Natural killer cell (primary cell): Measurements from ENCODE around the gene CDKAL1. TPM values are rescaled to one million over a fixed set of nuclear protein-coding genes. Genes with fewer than 3 reads are reported as not detected.

Experiments used
- ATAC-seq, 3 donors: fragments of 150-1000 bp in 2 of 3; fragments of 200-7000 bp in 1 of 3; cut with Tn5 transposase; 1 replicate in 1 of 3; 2 replicates in 2 of 3; pipeline ENCODE4 v1.10.0; 2021; ENCODE audit warnings: mild to moderate bottlenecking in 2 of 3, moderate library complexity in 2 of 3
- DNase-seq, 2 donors: peaks; one replicate each; pipeline versions ENCODE4 v3.0.0 to v3.0.0-alpha.2; 2013 to 2021; ENCODE audit warnings: mixed read lengths in 1 of 2
- H3K27ac ChIP-seq: one replicate; pipeline ENCODE4 v1.5.1; 2013; ENCODE audit warnings: mild to moderate bottlenecking, low read length
- H3K27me3 ChIP-seq: one replicate; pipeline ENCODE4 v1.6.1; 2013; ENCODE audit warnings: low read length; ENCODE audit not compliant: control insufficient read depth, insufficient read depth
- H3K36me3 ChIP-seq: one replicate; pipeline ENCODE4 v1.6.1; 2013; ENCODE audit warnings: low read length; ENCODE audit not compliant: control insufficient read depth, insufficient read depth
- H3K4me1 ChIP-seq: one replicate; pipeline ENCODE4 v1.6.1; 2013; ENCODE audit warnings: low read length; ENCODE audit not compliant: control insufficient read depth, insufficient read depth
- H3K4me3 ChIP-seq: one replicate; pipeline ENCODE4 v1.5.1; 2013; ENCODE audit warnings: low read length
- H3K9me3 ChIP-seq: one replicate; pipeline ENCODE4 v1.6.1; 2013; ENCODE audit warnings: low read length; ENCODE audit not compliant: control insufficient read depth, insufficient read depth
- H3K27ac Mint-ChIP-seq, 2 donors: one replicate each; pipeline ENCODE4 v1.8.0; 2022; ENCODE audit warnings: mild to moderate bottlenecking in 2 of 2, mixed read lengths in 2 of 2, moderate library complexity in 1 of 2
- H3K27me3 Mint-ChIP-seq, 2 donors: one replicate each; pipeline ENCODE4 v1.8.0; 2022; ENCODE audit warnings: low read depth in 2 of 2, mixed read lengths in 2 of 2
- H3K36me3 Mint-ChIP-seq: one replicate; pipeline ENCODE4 v1.8.0; 2022; ENCODE audit warnings: mixed read lengths
- H3K4me1 Mint-ChIP-seq, 2 donors: one replicate each; pipeline ENCODE4 v1.8.0; 2022; ENCODE audit warnings: mixed read lengths in 2 of 2
- H3K4me3 Mint-ChIP-seq: one replicate; pipeline ENCODE4 v1.8.0; 2022; ENCODE audit warnings: mild to moderate bottlenecking, moderate library complexity, mixed read lengths
- H3K9me3 Mint-ChIP-seq, 2 donors: one replicate each; pipeline ENCODE4 v1.8.0; 2022; ENCODE audit warnings: mixed read lengths in 2 of 2
- WGBS: methylation state at CpG from one replicate; pipeline ENCODE4 v1.1.7; 2013; ENCODE audit warnings: missing lambda C conversion rate; ENCODE audit not compliant: insufficient coverage; 5-methylcytosine and 5-hydroxymethylcytosine counted together
- intact Hi-C: fragments of 100-400 bp; cut with micrococcal nuclease; formaldehyde crosslinking; loops from one replicate; pipeline ENCODE4 v1.14.2; 2022
- total RNA-seq, 4 donors: library from RNA; stranded (reverse); fragments of 120-200 nt in 1 of 4; gene quantifications; one replicate each; pipeline versions ENCODE4 v1.2.3 to v1.2.4, GENCODE V29; 2013 to 2022
- TF ChIP-seq, protein P1 (sequence below): fragments of 200-600 bp; IDR thresholded peaks from one replicate; pipeline ENCODE4 v1.8.0; 2022; ENCODE audit warnings: antibody characterized with exemption

The CDKAL1 gene
- total RNA-seq, 3 donors from 2014 or later (not counting 1 experiment from before 2014, with no cell fraction given) = 26.0 to 32.8 (median 28.9) TPM

DNA sequence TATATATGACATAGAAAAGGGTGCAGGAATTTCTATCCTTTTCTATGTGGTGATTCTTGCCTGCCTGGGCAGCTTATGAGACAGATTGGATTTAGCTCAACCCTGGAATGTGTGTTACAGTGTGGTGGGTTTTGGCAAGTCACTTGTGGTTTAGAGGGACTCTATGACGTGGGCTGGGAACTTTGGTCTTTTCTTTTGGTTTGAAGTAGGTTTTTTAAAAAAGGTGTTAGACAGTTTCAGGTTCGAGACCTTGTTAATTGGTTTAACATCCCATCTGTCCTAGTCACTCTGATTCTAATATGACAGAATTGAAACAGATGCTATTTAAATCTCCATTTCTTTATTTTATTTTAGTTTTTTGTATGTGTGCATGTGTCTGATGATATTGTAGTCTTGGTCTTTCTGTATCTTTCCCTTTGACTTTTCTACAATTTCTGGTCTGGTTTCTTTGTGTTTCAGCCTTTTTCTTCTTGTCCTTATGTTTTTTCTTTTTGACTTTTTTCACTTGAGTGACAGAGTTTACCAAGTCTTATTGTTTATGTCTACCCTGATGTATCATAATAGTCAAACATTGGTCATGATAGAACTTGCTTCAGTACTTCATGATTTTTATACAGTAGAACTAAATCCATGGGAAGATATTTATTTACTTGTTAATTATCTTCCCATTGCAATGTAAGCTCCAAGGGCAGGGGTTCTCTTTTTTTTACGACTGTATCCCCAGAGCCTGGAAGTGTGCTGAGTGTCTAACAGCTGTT, 174.3 kb downstream of the CDKAL1 start:
- DNase-seq (peak in 1 of 2 donors; percentile 61), ATAC-seq (peak; percentile 77 to 90 (median 83))
- Mint-ChIP-seq H3K9me3 (no peaks in the 10 kb centered on the region), H3K36me3 (no peaks in the 10 kb centered on the region), H3K4me1 (peaks cover 26 to 49% of the 10 kb centered on the region in 2 donors), H3K4me3 (no peak overlapping the region), H3K27me3 (no peaks in the 10 kb centered on the region), H3K27ac (peak overlapping the region; percentile 10 to 67)
- Histone ChIP-seq H3K36me3 (no peaks in the 10 kb centered on the region), H3K9me3 (no peaks in the 10 kb centered on the region), H3K27ac (no peak overlapping the region), H3K27me3 (no peaks in the 10 kb centered on the region), H3K4me3 (no peak overlapping the region), H3K4me1 (no peaks in the 10 kb centered on the region)
- TF ChIP-seq, protein P1, sequence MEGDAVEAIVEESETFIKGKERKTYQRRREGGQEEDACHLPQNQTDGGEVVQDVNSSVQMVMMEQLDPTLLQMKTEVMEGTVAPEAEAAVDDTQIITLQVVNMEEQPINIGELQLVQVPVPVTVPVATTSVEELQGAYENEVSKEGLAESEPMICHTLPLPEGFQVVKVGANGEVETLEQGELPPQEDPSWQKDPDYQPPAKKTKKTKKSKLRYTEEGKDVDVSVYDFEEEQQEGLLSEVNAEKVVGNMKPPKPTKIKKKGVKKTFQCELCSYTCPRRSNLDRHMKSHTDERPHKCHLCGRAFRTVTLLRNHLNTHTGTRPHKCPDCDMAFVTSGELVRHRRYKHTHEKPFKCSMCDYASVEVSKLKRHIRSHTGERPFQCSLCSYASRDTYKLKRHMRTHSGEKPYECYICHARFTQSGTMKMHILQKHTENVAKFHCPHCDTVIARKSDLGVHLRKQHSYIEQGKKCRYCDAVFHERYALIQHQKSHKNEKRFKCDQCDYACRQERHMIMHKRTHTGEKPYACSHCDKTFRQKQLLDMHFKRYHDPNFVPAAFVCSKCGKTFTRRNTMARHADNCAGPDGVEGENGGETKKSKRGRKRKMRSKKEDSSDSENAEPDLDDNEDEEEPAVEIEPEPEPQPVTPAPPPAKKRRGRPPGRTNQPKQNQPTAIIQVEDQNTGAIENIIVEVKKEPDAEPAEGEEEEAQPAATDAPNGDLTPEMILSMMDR = no peak
- intact Hi-C loops = loop anchor here (1.0 kb wide), 1 partner anchor 15 kb away; no protein-coding TSS in a partner anchor
- WGBS = 45% methylated on average over 2 of the region's 3 CpGs

DNA sequence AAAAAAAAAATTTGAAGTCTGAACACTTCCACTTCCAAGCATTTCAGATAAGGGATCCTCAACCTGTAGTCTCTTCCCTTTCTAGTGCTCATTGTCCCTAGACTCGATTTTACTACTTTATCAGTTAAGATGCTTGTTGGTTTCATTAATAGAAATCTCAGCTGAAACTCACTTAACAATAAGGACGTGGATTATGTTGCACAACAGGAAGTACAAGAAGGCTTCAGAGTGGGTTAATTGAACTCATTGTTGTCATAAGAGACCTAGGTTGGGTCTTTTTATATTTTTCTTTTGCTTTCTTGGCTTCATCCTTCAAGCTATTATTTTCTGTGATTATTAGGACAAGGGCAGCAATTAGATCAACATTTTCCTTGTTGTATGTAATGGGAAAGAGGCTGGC, 175.2 kb downstream of the CDKAL1 start:
- Histone ChIP-seq H3K4me1 (no peaks in the 10 kb centered on the region), H3K27ac (no peak overlapping the region), H3K36me3 (no peaks in the 10 kb centered on the region), H3K4me3 (no peak overlapping the region), H3K27me3 (no peaks in the 10 kb centered on the region), H3K9me3 (no peaks in the 10 kb centered on the region)
- TF ChIP-seq, protein P1 = no peak
- DNase-seq (no peak), ATAC-seq (no peak)
- no peaks in the 10 kb centered on the region for H3K36me3 Mint-ChIP-seq
- no peaks in the 10 kb centered on the region for H3K27me3 Mint-ChIP-seq
- H3K9me3 Mint-ChIP-seq = no peaks in the 10 kb centered on the region
- intact Hi-C loops = no loop called here
- WGBS = no CpG with 5 or more reads among the region's 2 CpGs
- no peak overlapping the region for H3K27ac Mint-ChIP-seq
- peaks cover 26 to 43% of the 10 kb centered on the region in 2 donors for H3K4me1 Mint-ChIP-seq
- H3K4me3 Mint-ChIP-seq = no peak overlapping the region

DNA sequence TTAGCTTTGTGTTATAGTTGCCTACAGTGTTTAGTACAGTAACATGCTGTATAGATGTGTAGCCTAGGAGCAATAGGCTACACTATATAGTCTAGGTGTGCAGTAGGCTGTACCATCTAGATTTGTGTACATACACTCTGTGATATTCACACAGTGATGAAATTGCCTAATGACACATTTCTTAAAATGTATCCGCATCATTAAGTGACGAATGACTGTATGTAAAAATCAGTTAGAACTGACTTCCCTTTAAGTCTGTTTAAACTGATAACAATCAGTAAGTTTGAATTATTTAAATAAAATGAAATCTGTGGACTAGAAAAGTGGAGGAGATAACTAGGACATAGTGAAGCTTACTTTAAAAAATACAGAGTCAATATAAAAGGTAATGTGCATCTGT, 176.1 kb downstream of the CDKAL1 start:
- intact Hi-C loops = no loop called here
- Mint-ChIP-seq H3K36me3 (no peaks in the 10 kb centered on the region), H3K4me3 (no peak overlapping the region), H3K27ac (no peak overlapping the region), H3K27me3 (no peaks in the 10 kb centered on the region), H3K4me1 (peaks cover 26 to 43% of the 10 kb centered on the region in 2 donors), H3K9me3 (no peaks in the 10 kb centered on the region)
- Histone ChIP-seq H3K27me3 (no peaks in the 10 kb centered on the region), H3K9me3 (no peaks in the 10 kb centered on the region), H3K27ac (no peak overlapping the region), H3K4me1 (no peaks in the 10 kb centered on the region), H3K36me3 (no peaks in the 10 kb centered on the region), H3K4me3 (no peak overlapping the region)
- 93% methylated on average over 2 of the region's 2 CpGs for WGBS
- ATAC-seq (no peak), DNase-seq (no peak)
- TF ChIP-seq, protein P1 = no peak
